ENCODE data around the gene OR52R1.

Gene OR52R1

GRCh38 chr11:4797206-4797605 lies 7.0 kb downstream of the OR52R1 start:
- H3K36me3 ChIP-seq (ENCODE audit: insufficient read depth, low read length) = no peaks in the 10 kb centered on the region
- H3K4me1 ChIP-seq (ENCODE audit: insufficient read depth, low read length) = no peaks in the 10 kb centered on the region
- no peak overlapping the region for H2AFZ ChIP-seq (ENCODE audit: low read depth, low read length)
- H3K4me3 ChIP-seq (ENCODE audit: low read length) = no peak overlapping the region
- no peaks in the 10 kb centered on the region for H3K27me3 ChIP-seq (ENCODE audit: insufficient read depth, low read length)
- no peaks in the 10 kb centered on the region for H3K9me3 ChIP-seq (ENCODE audit: low read length)

GRCh38 chr11:4782454-4782853 lies 21.7 kb downstream of the OR52R1 start:
- no peaks in the 10 kb centered on the region for H3K36me3 ChIP-seq (ENCODE audit: insufficient read depth, low read length)
- H3K9me3 ChIP-seq (ENCODE audit: low read length) = no peaks in the 10 kb centered on the region
- H2AFZ ChIP-seq (ENCODE audit: low read depth, low read length) = no peak overlapping the region
- H3K4me3 ChIP-seq (ENCODE audit: low read length) = no peak overlapping the region
- no peaks in the 10 kb centered on the region for H3K27me3 ChIP-seq (ENCODE audit: insufficient read depth, low read length)
- H3K4me1 ChIP-seq (ENCODE audit: insufficient read depth, low read length) = no peaks in the 10 kb centered on the region

- no peak within 1 kb of the TSS for H3K4me3 ChIP-seq (ENCODE audit: low read length)
- no peaks in the 10 kb centered on the region for H3K4me1 ChIP-seq (ENCODE audit: insufficient read depth, low read length)
- no peak within 1 kb of the TSS for H2AFZ ChIP-seq (ENCODE audit: low read depth, low read length)
- no peaks in the 10 kb centered on the region for H3K9me3 ChIP-seq (ENCODE audit: low read length)
- no peaks in the 10 kb centered on the region for H3K36me3 ChIP-seq (ENCODE audit: insufficient read depth, low read length)
- no peaks in the 10 kb centered on the region for H3K27me3 ChIP-seq (ENCODE audit: insufficient read depth, low read length)
These were observed 34.3 kb downstream of the OR52R1 start, which contains the start of gene OR51F1 for GRCh38 chr11:4769838-4770237. TSS of gene OR51F1 (minus strand) at chr11:4769938. CDS start at chr11:4769938, 0 bp downstream.

- Histone ChIP-seq H3K4me1 (ENCODE audit: insufficient read depth, low read length) (no peaks in the 10 kb centered on the region), H3K4me3 (ENCODE audit: low read length) (no peak overlapping the region), H2AFZ (ENCODE audit: low read depth, low read length) (no peak overlapping the region), H3K27me3 (ENCODE audit: insufficient read depth, low read length) (no peaks in the 10 kb centered on the region), H3K9me3 (ENCODE audit: low read length) (no peaks in the 10 kb centered on the region), H3K36me3 (ENCODE audit: insufficient read depth, low read length) (no peaks in the 10 kb centered on the region)
These were observed 36.1 kb downstream of the OR52R1 start for GRCh38 chr11:4768094-4768493.

GRCh38 chr11:4766420-4767043 lies 37.6 kb downstream of the OR52R1 start:
- no peak overlapping the region for H3K4me3 ChIP-seq (ENCODE audit: low read length)
- no peak overlapping the region for H2AFZ ChIP-seq (ENCODE audit: low read depth, low read length)
- no peaks in the 10 kb centered on the region for H3K36me3 ChIP-seq (ENCODE audit: insufficient read depth, low read length)
- no peaks in the 10 kb centered on the region for H3K4me1 ChIP-seq (ENCODE audit: insufficient read depth, low read length)
- H3K9me3 ChIP-seq (ENCODE audit: low read length) = no peaks in the 10 kb centered on the region
- H3K27me3 ChIP-seq (ENCODE audit: insufficient read depth, low read length) = no peaks in the 10 kb centered on the region

GRCh38 chr11:4763096-4763495 lies 41.1 kb downstream of the OR52R1 start:
- no peaks in the 10 kb centered on the region for H3K4me1 ChIP-seq (ENCODE audit: insufficient read depth, low read length)
- no peak overlapping the region for H3K4me3 ChIP-seq (ENCODE audit: low read length)
- no peaks in the 10 kb centered on the region for H3K27me3 ChIP-seq (ENCODE audit: insufficient read depth, low read length)
- no peaks in the 10 kb centered on the region for H3K36me3 ChIP-seq (ENCODE audit: insufficient read depth, low read length)
- H2AFZ ChIP-seq (ENCODE audit: low read depth, low read length) = no peak overlapping the region
- no peaks in the 10 kb centered on the region for H3K9me3 ChIP-seq (ENCODE audit: low read length)
